Effector memory CD8-positive, alpha-beta T cell (primary cell): ENCODE results near the gene SMYD3.

Experiments used
- ATAC-seq: fragments of 150-1000 bp; cut with Tn5 transposase; replicated peaks from 2 replicates; pipeline ENCODE4 v1.10.0; 2021; ENCODE audit warnings: mild to moderate bottlenecking, moderate library complexity
- DNase-seq, 3 experiments: peaks; one replicate each; pipeline ENCODE4 v3.0.0; 2021
- H3K27ac Mint-ChIP-seq, 2 donors: one replicate each; pipeline ENCODE4 v1.8.0; 2022; ENCODE audit warnings: mild to moderate bottlenecking in 2 of 2, mixed read lengths in 2 of 2, moderate library complexity in 2 of 2
- H3K27me3 Mint-ChIP-seq, 2 donors: one replicate each; pipeline ENCODE4 v1.8.0; 2022; ENCODE audit warnings: mixed read lengths in 2 of 2
- H3K36me3 Mint-ChIP-seq: one replicate; pipeline ENCODE4 v1.8.0; 2022; ENCODE audit warnings: mild to moderate bottlenecking, moderate library complexity, mixed read lengths; ENCODE audit not compliant: insufficient read depth
- H3K4me1 Mint-ChIP-seq, 2 donors: one replicate each; pipeline ENCODE4 v1.8.0; 2022; ENCODE audit warnings: low read depth in 2 of 2, mixed read lengths in 2 of 2
- H3K4me3 Mint-ChIP-seq, 2 donors: one replicate each; pipeline ENCODE4 v1.8.0; 2022; ENCODE audit warnings: mild to moderate bottlenecking in 2 of 2, mixed read lengths in 2 of 2, moderate library complexity in 2 of 2
- H3K9me3 Mint-ChIP-seq, 2 donors: one replicate each; pipeline ENCODE4 v1.8.0; 2022; ENCODE audit warnings: mixed read lengths in 2 of 2

SMYD3 gene

GRCh38 chr1:246437961-246438360, 69.1 kb downstream of the SMYD3 start:
- Mint-ChIP-seq H3K9me3 (no peaks in the 10 kb centered on the region), H3K4me3 (no peak overlapping the region), H3K36me3 (no peaks in the 10 kb centered on the region), H3K27ac (no peak overlapping the region), H3K4me1 (peaks cover 4 to 14% of the 10 kb centered on the region in 2 donors), H3K27me3 (no peaks in the 10 kb centered on the region)
- DNase-seq (no peak), ATAC-seq (no peak)

DNA sequence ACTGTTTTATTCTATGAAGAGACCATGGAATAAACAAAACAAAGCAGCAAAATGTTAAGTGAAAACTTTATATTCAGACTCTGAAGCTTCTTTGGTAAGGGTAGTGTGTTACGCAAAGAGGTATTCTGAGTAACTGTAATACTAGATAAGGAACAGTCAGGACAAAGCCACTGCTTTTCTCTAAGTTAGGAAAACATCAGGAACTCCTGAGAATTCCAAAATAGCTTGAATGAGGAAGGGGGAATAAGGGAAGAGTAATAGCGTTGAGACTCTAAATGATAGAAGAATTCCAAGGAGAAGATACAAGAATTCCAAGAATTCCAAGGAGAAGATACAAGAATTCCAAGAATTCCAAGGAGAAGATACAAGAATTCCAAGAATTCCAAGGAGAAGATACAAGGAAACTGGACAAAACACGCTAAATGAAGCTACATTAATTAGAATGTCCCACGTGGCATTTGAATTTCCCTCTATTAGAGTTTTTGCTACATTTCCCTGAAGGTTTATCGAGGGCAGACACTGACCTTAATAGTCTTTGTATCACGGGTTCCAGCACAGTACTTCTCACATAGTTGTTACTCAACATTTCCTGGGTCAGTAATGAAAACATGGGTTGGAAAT, 71.5 kb downstream of the SMYD3 start:
- Mint-ChIP-seq H3K4me3 (no peak overlapping the region), H3K36me3 (no peaks in the 10 kb centered on the region), H3K27ac (no peak overlapping the region), H3K4me1 (peaks cover 2 to 23% of the 10 kb centered on the region in 2 donors), H3K27me3 (no peaks in the 10 kb centered on the region), H3K9me3 (no peaks in the 10 kb centered on the region)
- ATAC-seq = no peak
- DNase-seq = no peak

- Mint-ChIP-seq H3K4me3 (no peak overlapping the region), H3K4me1 (peaks cover 2 to 24% of the 10 kb centered on the region in 2 donors), H3K27me3 (no peaks in the 10 kb centered on the region), H3K27ac (no peak overlapping the region), H3K36me3 (no peaks in the 10 kb centered on the region), H3K9me3 (no peaks in the 10 kb centered on the region)
- no peak for ATAC-seq
- no peak for DNase-seq
Measured at GRCh38 chr1:246434335-246434734, 72.7 kb downstream of the SMYD3 start.

GRCh38 chr1:246428542-246429308, 78.4 kb downstream of the SMYD3 start:
- H3K27ac Mint-ChIP-seq = peak overlapping the region; percentile 13 to 44
- no peaks in the 10 kb centered on the region for H3K9me3 Mint-ChIP-seq
- no peak overlapping the region for H3K4me3 Mint-ChIP-seq
- ATAC-seq (peak; percentile 27), DNase-seq (no peak)
- H3K4me1 Mint-ChIP-seq = peaks cover 10 to 39% of the 10 kb centered on the region in 2 donors
- H3K27me3 Mint-ChIP-seq = no peaks in the 10 kb centered on the region
- H3K36me3 Mint-ChIP-seq = no peaks in the 10 kb centered on the region

DNA sequence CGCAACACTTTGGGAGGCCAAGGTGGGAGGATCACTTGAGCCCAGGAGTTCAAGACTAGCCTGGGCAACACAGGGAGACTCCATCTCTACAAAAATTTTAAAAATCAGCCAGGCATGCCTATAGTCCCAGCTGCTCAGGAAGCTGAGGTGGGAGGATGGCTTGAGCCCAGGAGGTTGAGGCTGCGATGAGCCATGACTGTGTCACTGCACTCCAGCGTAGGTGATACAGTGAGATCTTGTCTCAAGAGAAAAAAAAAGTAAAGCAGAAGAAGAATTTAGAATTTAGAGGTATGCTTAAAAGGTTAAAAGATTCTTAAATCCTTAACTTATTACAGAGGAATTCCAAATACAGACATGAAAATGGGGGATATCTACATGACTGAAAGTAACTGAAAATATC, 79.5 kb downstream of the SMYD3 start:
- no peak overlapping the region for H3K27ac Mint-ChIP-seq
- H3K4me3 Mint-ChIP-seq = no peak overlapping the region
- H3K27me3 Mint-ChIP-seq = no peaks in the 10 kb centered on the region
- H3K4me1 Mint-ChIP-seq = peaks cover 11 to 37% of the 10 kb centered on the region in 2 donors
- DNase-seq = no peak
- ATAC-seq = no peak
- H3K36me3 Mint-ChIP-seq = no peaks in the 10 kb centered on the region
- no peaks in the 10 kb centered on the region for H3K9me3 Mint-ChIP-seq

DNA sequence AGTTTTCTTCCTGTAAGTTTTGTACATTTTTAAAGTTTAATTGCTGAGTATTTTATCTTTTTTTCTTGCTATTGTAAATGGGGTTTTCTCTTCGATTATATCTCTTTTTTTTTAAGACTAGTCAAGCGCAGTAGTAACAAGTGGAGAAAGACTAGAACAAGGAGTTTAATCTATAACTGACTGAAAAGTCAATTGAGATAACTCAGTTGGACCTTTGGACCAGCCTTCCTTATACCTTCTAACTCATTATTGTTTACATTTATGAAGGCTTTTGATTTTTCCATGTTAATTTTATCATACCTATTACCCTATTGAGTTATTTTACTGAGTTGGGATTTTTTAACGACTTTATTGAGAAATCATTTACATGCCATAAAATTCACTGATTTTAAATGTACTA, 81.2 kb downstream of the SMYD3 start:
- Mint-ChIP-seq H3K4me1 (peaks cover 12 to 39% of the 10 kb centered on the region in 2 donors), H3K27me3 (no peaks in the 10 kb centered on the region), H3K27ac (no peak overlapping the region), H3K36me3 (no peaks in the 10 kb centered on the region), H3K9me3 (no peaks in the 10 kb centered on the region), H3K4me3 (no peak overlapping the region)
- DNase-seq (no peak), ATAC-seq (no peak)

DNA sequence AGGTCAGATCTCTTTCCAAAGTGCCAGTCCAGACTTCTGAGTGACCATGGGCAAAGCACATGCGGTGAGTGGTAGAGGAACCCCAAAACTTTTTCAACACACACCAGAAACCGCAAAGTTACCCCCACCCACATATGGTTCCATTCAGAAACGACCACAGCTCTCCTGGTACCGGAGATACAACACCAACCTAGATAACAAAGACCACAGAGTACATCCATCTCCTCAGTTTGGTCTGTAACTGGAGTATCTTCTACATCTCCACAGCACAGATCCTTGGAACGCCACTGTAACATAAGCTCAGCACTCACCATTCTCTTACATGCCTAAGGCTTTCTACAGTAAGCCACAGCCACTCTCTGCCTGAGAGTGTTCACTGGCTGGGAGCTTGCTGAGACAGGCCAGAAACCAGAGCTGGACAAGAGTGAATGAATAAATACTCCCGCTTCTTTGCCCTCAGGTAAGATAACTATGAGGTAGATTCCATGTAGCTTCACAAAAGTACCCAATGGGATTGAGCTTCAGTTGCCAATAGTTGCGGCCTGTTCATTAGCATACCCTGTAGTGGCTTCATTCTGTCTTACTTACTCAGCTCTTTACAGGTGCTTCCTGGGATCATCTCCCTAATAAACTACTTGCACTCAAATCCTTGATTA, 81.8 kb downstream of the SMYD3 start:
- no peak for ATAC-seq
- Mint-ChIP-seq H3K9me3 (no peaks in the 10 kb centered on the region), H3K4me3 (no peak overlapping the region), H3K4me1 (peaks cover 12 to 35% of the 10 kb centered on the region in 2 donors), H3K27ac (no peak overlapping the region), H3K36me3 (no peaks in the 10 kb centered on the region), H3K27me3 (no peaks in the 10 kb centered on the region)
- no peak for DNase-seq

DNA sequence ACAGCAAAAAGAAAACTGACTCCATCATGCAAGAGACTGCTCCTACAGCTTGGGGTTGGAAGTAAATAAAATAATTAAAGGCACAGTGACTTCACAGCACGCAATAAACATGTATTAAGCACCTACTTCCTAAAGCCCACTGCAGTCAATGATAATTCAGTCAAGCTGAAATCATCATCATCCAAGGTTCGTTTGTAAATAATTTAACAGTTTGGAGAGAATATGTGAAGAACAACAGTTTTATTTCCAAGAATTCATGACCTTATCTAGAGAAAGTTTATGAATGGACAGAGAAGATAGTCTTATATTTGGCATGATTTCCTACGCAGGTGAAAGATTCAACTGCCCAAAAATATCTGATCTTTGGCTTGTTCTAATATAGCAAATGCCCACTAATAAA, 86.8 kb downstream of the SMYD3 start:
- no peaks in the 10 kb centered on the region for H3K36me3 Mint-ChIP-seq
- no peaks in the 10 kb centered on the region for H3K27me3 Mint-ChIP-seq
- DNase-seq = no peak
- no peak overlapping the region for H3K4me3 Mint-ChIP-seq
- no peak overlapping the region for H3K27ac Mint-ChIP-seq
- H3K9me3 Mint-ChIP-seq = peaks cover 2 to 10% of the 10 kb centered on the region in 2 donors
- no peak for ATAC-seq
- peaks cover 11 to 23% of the 10 kb centered on the region in 2 donors for H3K4me1 Mint-ChIP-seq

GRCh38 chr1:246418565-246419312, 88.3 kb downstream of the SMYD3 start:
- Mint-ChIP-seq H3K4me3 (no peak overlapping the region), H3K36me3 (no peaks in the 10 kb centered on the region), H3K27me3 (no peaks in the 10 kb centered on the region), H3K27ac (no peak overlapping the region), H3K9me3 (peaks cover 2 to 10% of the 10 kb centered on the region in 2 donors), H3K4me1 (peaks cover 8 to 16% of the 10 kb centered on the region in 2 donors)
- no peak for ATAC-seq
- DNase-seq = no peak

- no peaks in the 10 kb centered on the region for H3K36me3 Mint-ChIP-seq
- no peak overlapping the region for H3K27ac Mint-ChIP-seq
Measured at GRCh38 chr1:246417813-246418564, 89.1 kb downstream of the SMYD3 start.

DNA sequence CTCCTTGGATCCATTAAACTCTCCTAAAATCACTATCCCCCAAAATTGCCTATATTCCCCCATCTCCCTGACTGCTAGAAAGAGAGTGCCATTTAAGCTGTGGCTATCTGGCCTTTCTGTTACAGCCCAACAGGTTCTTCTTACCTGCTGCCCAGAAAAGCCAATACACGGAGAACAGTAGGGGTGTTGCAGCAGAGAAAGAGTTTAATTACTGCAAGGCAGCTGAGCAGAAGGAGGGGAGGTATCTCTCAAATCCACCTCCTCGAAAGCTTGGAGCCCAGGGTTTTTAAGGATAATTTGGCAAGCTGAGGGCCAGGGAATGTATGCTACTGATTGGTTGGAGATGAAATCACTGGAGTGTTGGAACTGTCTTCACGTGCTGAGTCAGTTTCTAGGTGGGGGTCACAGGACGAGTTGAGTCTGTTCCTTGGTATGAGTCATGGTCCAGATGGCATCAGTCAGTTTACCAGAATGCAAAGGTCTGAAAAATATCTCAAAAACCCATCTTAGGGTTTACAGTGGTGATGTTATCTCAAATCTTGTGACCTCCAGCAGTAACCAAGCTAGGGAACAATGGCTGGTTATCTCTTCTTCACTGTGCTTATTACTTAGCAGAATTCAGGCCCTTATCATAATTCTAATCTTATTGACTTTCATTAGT, 89.8 kb downstream of the SMYD3 start:
- DNase-seq = no peak
- no peak for ATAC-seq
- no peaks in the 10 kb centered on the region for H3K36me3 Mint-ChIP-seq
- H3K4me3 Mint-ChIP-seq = no peak overlapping the region
- peaks cover 7 to 11% of the 10 kb centered on the region in 2 donors for H3K4me1 Mint-ChIP-seq
- H3K9me3 Mint-ChIP-seq = peaks cover 2 to 10% of the 10 kb centered on the region in 2 donors
- no peak overlapping the region for H3K27ac Mint-ChIP-seq
- H3K27me3 Mint-ChIP-seq = no peaks in the 10 kb centered on the region

More at GRCh38 chr1:246417813-246418564, 89.1 kb downstream of the SMYD3 start:
- DNase-seq = no peak
- Mint-ChIP-seq H3K27me3 (no peaks in the 10 kb centered on the region), H3K4me1 (peaks cover 8 to 15% of the 10 kb centered on the region in 2 donors), H3K9me3 (peaks cover 2 to 10% of the 10 kb centered on the region in 2 donors), H3K4me3 (no peak overlapping the region)
- ATAC-seq = no peak

DNA sequence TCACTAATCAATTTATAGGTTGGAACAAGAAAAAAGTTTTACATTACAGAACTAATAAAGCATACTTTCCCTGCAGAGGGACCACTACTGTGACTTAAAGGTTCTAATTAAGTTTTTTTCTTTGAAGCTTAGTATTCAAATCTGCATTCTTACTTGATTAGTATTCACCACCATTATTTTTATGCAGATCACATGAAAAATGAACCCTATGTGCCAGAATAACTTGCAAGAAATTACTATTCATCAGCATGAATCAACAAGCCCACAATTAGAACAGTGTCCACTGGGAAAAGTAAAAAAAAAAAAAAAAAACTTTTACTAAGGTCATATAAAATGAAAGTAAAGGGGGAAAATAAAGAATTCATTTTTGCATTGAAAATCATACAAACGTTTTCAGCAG, 90.8 kb downstream of the SMYD3 start:
- Mint-ChIP-seq H3K4me3 (no peak overlapping the region), H3K27me3 (no peaks in the 10 kb centered on the region), H3K36me3 (no peaks in the 10 kb centered on the region), H3K27ac (no peak overlapping the region), H3K4me1 (peaks cover 7% of the 10 kb centered on the region in 2 donors), H3K9me3 (peaks cover 4 to 10% of the 10 kb centered on the region in 2 donors)
- DNase-seq (no peak), ATAC-seq (no peak)
